Dermis blood vessel endothelial cell (primary cell): ENCODE data around the gene SLC28A1. TPM values are rescaled to one million over a fixed set of nuclear protein-coding genes. Genes with fewer than 3 reads are reported as not detected.

ENCODE experiments used
- DNase-seq: peaks from one replicate; pipeline ENCODE4 v3.0.0; 2010
- total RNA-seq: library from RNA; depleted of rRNA; stranded (reverse); fragments of >200 nt; gene quantifications from 2 replicates; pipeline ENCODE4 v1.2.3, GENCODE V29; 2014

Gene SLC28A1, protein sequence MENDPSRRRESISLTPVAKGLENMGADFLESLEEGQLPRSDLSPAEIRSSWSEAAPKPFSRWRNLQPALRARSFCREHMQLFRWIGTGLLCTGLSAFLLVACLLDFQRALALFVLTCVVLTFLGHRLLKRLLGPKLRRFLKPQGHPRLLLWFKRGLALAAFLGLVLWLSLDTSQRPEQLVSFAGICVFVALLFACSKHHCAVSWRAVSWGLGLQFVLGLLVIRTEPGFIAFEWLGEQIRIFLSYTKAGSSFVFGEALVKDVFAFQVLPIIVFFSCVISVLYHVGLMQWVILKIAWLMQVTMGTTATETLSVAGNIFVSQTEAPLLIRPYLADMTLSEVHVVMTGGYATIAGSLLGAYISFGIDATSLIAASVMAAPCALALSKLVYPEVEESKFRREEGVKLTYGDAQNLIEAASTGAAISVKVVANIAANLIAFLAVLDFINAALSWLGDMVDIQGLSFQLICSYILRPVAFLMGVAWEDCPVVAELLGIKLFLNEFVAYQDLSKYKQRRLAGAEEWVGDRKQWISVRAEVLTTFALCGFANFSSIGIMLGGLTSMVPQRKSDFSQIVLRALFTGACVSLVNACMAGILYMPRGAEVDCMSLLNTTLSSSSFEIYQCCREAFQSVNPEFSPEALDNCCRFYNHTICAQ
- not detected in 2 replicates for total RNA-seq

DNA sequence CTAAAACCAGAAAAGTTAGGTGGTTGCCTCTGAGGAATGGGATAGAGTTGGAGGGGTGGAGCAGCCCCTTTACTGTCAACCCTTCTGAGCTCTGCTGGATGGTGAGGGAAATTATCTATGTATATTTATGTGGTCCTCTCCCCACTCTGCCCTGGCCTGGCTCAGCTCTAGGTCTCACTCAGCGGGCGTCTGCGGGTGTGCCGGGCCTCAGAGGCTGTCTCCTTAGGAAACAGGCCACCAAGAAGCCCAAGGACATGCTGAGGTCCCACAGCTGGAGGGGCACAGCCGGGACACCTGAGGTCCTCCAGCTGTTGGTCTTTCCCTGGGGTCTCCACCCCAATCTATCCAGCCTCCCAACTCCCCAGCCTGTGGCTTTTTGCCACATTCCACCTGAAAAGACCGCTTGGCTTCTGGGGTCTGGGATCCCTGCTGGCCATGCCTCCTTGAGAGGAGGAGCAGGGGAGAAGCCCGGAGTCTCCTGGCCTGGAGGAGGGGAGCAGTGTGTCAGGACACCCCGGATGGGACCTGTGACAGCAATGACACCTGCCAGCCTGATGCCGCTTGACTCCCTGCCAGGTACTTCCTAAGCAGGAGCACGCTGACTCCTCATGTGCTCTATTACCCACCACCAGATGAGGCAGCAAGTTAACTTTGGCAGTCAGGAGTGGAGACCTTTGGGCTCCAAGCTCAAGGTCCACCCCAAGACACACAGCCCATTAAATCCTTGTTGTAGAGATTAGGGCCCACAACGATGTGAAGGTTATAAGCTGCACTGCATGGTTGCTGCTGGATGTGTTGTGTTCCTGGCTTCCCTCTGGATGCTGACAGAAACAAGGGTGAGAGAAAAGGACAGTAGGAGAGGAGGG is at the start of gene SLC28A1:
TSS of gene SLC28A1 (plus strand) at position 747 of the 866 bp plus-strand sequence. CDS start 3,099 bp downstream, outside the sequence.
- DNase-seq: no peak

DNA sequence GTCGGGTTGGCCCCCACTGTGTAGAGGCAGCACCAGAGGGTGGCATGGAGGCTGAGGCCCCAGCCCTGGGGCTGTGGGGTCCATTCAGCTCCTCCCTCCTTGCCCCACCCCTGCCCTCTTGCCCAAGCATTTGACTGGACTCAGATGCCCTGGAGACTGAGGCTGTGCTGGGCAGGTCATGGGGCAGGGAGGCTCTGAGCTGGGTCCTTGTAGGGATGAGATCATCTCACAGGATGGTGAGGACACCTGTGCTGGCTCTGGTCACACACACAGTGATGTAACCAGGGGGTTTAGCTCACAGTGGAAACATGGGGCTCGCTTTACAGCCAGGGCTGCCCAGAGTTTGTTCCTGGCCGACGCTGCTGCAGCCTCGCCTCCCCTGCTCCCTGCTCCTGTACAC is 49.5 kb upstream of the SLC28A1 start:
- DNase-seq: no peak

DNA sequence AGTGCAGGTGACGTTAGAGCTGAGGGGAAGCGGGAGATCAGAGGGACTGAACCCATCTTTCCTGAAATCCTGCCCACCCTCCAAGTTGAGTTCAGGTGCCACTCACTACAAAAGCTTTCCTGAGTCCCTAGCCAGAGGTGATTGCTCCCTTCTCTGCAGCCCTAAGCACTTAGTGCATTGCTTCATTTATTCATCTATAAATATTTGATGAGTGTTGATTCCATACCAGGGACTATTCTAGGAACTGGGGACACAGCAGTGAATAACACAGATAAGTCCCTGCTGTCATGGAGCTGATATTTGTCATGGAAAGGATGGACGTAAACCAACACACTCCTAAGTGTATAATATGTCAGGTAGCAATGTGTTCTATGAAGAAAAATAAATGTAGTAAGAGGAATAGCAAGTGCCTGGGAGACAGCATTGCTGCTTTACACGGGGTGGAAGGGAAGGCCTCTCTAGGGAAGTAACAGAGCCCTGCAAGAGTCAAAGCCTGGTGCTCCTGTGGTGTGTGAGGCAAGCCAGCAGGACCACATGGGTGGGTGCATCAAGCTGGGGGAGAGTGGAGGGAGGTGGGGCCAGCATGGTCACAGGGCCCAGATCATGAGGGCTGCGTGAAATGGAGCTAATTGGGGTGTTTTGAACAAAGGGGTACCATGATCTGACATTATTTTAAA is 48.7 kb upstream of the SLC28A1 start:
- no peak for DNase-seq

DNA sequence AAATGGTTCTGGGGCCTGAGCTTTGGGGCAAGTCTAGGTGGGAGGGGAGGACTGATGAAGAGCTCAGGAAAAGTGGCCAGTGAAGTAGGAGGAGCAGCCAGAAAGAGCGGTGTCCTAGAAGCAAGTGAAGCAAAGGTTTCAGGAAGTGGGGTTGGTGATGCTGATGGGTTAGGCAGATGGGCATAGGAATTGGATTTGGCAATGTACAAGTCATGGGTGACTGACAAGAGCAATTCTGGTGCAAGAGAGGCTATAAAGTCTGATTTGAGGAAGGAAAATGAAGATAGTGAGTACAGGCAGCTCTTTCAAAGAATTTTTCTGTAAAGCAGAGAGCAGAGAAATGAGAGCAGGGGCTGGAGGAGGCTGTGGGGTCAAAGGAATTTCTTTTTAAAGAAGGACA is 47.6 kb upstream of the SLC28A1 start:
- DNase-seq: no peak

DNA sequence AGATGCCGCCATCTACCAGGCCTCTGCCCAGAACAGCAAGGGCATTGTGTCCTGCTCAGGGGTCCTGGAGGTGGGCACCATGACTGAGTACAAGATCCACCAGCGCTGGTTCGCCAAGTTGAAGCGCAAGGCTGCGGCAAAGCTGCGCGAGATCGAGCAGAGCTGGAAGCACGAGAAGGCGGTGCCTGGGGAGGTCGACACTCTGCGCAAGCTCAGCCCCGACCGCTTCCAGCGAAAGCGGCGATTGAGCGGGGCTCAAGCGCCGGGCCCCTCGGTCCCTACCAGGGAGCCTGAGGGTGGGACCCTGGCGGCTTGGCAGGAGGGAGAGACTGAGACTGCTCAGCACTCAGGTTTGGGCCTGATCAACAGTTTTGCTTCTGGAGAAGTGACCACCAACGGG is 44.7 kb upstream of the SLC28A1 start:
- no peak for DNase-seq

DNA sequence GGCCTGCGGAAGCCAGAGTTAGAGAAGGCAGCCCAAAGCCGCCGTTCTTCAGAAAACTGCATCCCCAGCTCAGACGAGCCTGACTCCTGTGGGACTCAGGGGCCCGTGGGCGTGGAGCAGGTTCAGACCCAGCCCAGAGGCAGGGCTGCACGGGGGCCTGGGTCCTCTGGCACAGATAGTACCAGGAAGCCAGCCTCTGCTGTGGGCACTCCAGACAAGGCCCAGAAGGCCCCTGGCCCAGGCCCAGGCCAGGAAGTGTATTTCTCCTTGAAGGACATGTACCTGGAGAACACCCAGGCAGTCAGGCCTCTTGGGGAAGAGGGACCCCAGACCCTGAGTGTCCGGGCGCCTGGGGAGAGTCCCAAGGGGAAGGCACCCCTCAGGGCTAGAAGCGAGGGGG is 44.2 kb upstream of the SLC28A1 start:
- no peak for DNase-seq

DNA sequence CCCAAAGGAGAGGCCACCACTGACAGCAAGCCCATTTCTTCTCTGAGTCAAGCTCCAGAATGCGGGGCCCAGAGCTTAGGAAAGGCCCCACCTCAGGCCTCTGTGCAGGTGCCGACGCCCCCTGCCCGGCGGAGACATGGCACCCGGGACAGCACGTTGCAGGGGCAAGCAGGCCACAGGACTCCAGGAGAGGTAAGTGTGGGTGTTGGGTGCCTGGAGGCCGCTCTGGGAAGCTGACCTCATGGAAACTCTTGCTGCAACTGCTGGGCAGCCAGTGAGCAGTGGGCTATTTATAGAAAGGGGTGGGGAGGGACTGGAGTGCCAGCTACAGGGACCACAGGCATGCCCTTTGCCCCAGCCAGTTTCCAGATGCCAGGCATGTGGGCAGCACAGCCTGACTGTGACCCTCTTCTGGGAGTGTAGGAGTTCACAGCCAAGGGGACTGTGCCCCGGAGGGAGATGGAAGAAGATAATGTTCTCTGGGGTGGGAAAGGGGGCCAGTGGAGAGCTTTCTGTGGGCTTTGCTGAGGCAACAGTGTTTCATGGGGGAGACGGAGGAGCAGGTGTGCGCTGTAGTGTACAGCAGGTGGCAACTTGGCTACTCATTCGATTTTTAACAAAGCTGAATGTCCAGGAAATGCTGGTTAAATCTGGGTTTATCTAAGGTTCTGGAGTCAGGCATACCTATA is 43.6 kb upstream of the SLC28A1 start:
- peak; percentile 56 for DNase-seq

DNA sequence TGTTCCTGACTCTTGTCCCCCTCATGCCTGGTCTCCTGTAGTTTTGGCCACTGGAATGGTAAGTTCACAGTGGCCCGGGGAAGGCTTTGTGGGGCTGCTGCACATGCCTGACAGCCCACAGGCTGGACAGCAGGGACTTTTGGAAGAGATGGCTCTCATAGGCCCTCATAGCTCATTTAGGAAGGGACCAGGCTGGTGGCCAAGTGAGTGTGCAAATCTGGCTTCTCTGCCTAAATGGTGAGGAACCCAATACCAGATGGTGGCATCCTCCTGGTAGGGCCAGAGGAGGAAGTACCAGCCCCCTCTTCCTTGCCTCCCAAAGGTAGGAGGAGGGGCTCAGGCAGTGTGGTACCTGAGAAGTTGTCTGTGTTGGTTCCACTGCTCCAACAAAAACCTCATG is 41.7 kb upstream of the SLC28A1 start:
- no peak for DNase-seq

DNA sequence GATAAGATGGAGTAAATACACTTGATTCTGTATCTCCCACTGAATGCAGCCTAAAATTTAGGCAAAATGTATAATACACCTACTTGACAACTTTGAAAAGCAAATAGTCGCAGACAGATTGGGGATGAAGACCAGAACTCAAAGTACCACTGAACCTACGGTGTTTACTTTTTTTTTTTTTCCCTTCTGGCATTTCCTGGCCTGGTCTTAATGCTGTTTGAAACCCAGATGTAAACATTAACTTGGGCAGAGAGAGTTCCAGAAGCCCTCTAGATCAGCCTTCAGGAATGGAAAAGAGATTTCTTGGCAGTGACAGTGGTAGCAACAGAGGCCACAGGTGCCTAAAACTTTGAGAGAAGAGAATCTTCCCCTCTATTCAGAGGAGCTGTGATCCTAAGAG is 39.5 kb upstream of the SLC28A1 start:
- DNase-seq: no peak

DNA sequence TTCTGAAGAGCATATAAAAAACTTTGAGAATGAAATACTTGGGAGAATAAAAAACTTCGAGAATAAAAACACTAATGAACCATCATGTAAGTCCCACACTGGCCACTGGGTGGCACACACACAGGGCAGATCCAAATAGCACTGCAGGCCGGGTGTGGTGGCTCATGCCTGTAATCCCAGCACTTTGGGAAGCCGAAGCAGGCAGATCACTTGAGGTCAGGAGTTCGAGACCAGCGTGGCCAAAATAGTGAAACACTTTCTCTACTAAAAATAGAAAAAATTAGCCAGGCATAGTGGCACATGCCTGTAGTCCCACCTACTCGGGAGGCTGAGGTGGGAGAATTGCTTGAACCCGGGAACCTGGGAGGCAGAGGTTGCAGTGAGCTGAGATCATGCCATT is 38.8 kb upstream of the SLC28A1 start:
- DNase-seq: peak; percentile 84

DNA sequence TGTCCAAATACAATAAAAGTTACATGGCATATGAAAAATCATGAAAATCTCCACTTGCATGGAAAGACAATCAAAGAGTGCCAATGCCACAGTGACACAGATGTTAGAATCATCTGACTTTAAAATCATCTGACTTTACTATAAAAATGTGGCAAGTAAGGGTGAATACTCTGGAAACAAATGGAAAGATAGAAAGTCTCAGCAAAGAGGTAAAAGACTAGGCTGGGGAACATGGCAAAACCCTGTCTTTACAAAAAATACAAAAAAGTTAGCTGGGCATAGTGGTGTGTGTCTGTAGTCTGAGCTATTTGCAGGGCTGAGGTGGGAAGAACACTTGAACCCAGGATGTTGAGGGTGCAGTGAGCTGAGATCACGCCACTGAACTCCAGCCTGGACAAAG is 38.2 kb upstream of the SLC28A1 start:
- DNase-seq: no peak

DNA sequence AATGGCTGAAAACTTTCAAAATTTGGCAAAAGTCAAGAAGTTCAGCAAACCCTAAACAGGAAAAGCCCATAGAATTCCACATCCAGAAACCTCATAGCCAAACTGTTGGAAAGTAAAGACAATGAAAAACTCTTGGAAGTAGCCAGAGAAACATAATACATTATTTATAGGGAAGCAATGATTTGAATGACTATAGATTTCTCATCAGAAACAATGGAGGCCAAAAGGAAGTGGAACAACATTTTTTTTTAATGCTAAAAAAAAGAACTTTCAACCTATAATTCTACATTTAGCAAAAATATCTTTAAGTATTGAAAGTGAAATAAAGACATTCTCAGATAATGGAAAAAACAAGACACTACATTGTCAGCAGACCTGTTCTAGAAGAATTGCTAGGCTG is 37.1 kb upstream of the SLC28A1 start:
- no peak for DNase-seq

DNA sequence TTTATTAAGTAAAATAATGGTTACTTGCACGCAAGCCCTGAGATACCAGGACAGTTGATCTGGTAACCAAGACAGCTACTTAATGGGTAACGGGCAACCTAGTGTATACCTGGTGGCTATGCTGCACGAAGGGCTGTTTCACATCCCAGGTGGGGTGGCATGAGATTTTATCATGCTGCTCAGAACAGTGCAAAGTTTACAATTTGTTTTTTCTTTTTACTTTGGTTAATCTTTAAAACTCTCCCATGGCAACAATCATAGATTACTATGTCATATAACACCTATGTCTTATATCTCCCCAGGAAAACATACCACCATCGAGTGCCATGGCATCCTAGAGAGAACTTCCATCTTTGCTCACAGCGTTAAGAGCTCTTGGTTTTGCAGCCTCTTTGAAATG is 32.2 kb upstream of the SLC28A1 start:
- DNase-seq: no peak

DNA sequence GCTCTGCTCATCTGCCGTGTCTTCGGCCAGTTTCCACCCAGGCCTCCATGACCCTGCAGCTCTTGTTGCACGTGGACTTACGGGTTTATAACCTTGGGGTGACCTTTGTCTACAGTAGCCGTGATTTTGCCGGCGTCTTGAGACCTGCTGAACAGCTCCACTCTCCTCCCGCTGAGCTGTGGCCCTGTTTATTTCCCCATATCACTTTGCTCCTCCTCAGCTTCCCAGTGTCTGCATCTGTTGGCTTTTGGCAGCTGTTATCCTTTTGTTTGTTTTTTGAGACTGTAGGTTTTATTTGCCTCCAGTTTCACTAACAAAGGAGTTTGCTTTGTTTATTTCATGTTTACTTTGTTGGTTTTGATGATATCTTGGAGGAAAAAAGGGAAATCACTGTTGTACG is 29.3 kb upstream of the SLC28A1 start:
- no peak for DNase-seq

DNA sequence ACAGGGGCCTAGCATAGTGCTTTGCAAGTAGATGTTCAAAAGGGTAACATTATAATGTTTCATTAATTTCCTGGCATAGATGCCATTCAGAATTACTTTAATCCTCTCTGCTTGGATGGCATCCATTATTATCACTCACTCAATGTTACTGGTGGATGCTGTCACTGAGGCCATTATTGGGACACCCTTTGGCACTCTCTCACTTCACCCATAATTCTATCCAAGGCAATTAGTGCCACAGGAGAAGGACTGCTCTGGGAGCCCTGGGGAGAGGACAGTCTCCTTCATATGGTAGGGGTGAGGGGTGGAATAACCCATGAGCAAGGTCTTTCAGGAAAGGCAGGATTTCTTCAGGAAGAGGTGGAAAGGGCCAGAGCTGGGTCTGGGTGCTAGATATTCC is 28.7 kb upstream of the SLC28A1 start:
- no peak for DNase-seq

DNA sequence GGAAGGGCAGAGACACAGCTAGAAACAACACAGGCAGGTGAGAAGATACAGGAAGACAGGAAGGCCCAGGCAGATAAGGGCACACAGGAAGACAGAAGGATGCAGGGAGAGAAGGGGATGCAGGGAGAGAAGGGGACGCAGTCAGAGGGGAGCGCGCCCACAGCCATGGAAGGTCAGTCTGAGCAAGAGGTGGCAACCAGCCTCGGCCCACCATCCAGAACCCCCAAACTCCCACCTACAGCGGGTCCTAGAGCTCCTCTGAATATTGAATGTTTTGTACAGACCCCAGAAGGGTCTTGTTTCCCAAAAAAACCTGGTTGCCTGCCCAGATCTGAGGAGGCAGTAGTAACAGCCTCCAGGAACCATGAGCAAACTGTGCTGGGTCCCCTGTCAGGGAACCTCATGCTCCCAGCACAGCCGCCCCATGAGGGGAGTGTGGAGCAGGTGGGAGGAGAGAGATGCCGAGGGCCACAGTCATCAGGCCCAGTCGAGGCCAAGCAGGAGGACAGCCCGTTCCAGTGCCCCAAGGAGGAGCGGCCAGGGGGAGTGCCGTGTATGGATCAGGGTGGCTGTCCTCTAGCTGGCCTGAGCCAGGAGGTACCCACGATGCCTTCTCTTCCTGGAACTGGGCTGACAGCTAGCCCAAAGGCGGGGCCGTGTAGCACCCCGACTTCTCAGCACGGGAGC is 27.6 kb upstream of the SLC28A1 start:
- no peak for DNase-seq

DNA sequence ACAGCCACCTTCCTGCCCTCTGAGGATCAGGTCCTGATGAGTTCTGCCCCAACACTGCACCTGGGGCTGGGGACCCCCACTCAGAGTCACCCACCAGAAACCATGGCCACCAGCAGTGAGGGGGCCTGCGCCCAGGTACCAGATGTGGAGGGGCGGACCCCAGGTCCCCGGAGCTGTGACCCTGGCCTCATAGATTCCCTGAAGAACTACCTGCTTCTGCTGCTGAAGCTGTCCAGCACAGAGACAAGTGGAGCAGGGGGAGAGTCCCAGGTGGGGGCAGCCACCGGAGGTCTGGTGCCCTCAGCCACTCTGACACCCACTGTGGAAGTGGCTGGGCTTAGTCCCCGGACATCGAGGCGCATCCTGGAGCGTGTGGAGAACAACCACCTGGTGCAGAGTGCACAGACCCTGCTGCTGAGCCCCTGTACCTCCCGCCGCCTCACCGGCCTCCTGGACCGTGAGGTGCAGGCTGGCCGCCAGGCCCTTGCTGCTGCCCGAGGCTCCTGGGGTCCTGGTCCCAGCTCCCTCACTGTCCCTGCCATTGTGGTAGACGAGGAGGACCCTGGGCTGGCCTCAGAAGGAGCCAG is 27.0 kb upstream of the SLC28A1 start:
- DNase-seq: no peak

DNA sequence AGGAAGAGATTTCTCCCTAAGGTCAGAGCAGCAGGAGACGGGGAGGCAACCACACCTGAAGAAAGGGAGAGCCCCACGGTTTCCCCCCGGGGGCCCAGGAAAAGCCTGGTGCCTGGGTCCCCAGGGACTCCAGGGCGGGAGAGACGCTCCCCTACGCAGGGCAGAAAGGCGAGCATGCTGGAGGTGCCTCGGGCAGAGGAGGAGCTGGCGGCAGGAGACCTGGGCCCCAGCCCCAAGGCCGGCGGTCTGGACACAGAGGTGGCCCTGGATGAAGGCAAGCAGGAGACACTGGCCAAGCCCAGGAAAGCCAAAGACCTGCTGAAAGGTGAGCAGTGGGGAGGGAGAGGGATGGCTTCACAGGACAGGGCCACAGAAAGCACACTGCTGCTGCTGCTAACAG is 26.2 kb upstream of the SLC28A1 start:
- DNase-seq: no peak

DNA sequence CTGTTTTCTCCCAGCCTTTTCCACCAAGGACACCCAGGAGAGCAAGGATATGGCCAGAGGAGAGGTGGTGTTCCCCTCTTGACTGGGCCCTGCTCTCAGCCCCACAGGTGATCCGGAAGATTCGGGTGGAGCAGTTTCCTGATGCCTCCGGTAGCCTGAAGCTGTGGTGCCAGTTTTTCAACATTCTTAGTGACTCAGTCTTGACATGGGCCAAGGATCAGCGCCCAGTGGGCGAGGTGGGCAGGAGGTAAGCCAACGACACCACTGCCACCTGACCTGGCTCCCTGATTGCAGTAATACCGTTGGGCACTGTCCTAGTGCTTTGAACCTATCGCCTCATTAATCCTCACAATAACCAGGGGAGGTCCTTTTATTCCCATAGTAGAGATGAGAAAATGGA is 25.3 kb upstream of the SLC28A1 start:
- no peak for DNase-seq

DNA sequence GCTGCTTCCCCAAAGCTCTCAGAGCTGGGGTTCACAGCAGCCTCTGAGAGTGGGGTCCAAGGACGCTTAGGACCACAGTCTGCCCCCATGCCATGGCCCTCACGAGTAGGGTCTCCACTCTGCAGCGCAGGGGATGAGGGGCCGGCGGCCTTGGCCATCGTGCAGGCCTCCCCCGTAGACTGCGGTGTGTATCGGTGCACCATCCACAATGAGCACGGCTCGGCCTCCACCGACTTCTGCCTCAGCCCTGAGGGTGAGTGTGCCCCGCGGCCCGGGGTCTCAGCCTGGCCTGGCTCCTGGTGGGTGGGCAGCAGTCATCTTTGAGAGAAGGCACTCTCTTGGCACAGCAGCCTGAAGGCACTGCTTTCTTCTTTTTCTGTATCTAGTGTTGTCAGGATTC is 24.8 kb upstream of the SLC28A1 start:
- DNase-seq: no peak

DNA sequence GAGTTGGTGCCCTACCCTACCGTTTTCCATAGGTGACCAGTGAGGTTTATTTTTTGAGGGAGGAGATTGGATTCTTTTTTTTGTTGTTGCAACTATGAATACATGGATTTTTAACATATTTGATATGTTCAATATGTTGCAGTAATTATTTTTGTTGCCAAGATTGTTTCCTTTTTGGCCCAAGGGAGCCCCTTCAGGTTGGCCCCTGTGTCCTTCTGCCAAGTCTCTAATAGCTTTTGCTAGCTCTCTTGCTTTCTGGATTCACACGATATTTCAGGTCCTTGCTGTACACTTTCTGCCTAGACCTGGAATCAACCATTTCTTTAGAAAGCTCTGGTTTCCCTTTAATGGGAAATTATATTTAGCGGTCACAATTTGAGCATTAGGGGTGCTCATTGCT is 22.7 kb upstream of the SLC28A1 start:
- DNase-seq: no peak
